A549 (cell line): Measurements from ENCODE around the gene NBL1. TPM values are rescaled to one million over a fixed set of nuclear protein-coding genes. Genes with fewer than 3 reads are reported as not detected.

ENCODE experiments used
- ATAC-seq, 2 experiments: fragments of 200-7000 bp in 1 of 2; fragments of >200 bp in 1 of 2; cut with Nextera tagmentation in 1 of 2; cut with Tn5 transposase in 1 of 2; 3 replicates each; pipeline versions ENCODE4 v1.8.0 to v1.9.1; 2018 to 2020; ENCODE audit warnings: mild to moderate bottlenecking in 1 of 2, moderate library complexity in 1 of 2
- CTCF ChIA-PET: fragments of 300-600 bp; sonication (Branson Sonifier 250); formaldehyde crosslinking; extraction: SDS; loops from one replicate; lab custom pipeline; 2021; ENCODE audit warnings: antibody characterized with exemption, inconsistent platforms; lab: Yijun Ruan, JAX
- POLR2A ChIA-PET: fragments of 350-600 bp; formaldehyde crosslinking; extraction: SDS; loops from one replicate; lab custom pipeline; 2021; ENCODE audit warnings: antibody characterized with exemption, inconsistent platforms; lab: Yijun Ruan, JAX
- DNase-seq, 2 experiments: peaks; one replicate each; pipeline versions ENCODE4 v3.0.0 to v3.0.0-alpha.2; 2011 to 2016; ENCODE audit warnings: low read depth in 1 of 2, low spot score in 1 of 2
- FAIRE-seq: peaks from 2 replicates; lab custom pipeline; 2011; peaks lifted over from hg19 to GRCh38; lab: Jason Lieb, UNC
- H3K27ac ChIP-seq, 2 experiments: fragments of >200 bp; sonication (Bioruptor Twin); formaldehyde crosslinking; 3 replicates each; pipeline ENCODE4 v1.5.1; 2016 to 2017
- H3K4me1 ChIP-seq: fragments of >200 bp; sonication (Bioruptor Twin); formaldehyde crosslinking; 3 replicates; pipeline ENCODE4 v1.6.1; 2016
- H3K4me2 ChIP-seq: fragments of >200 bp; sonication (Bioruptor Twin); formaldehyde crosslinking; 3 replicates; pipeline ENCODE4 v1.6.1; 2016
- H3K4me3 ChIP-seq: fragments of >200 bp; sonication (Bioruptor Twin); formaldehyde crosslinking; 3 replicates; pipeline ENCODE4 v1.5.1; 2016
- H3K9me3 ChIP-seq: fragments of >200 bp; sonication (Bioruptor Twin); formaldehyde crosslinking; 3 replicates; pipeline ENCODE4 v1.6.1; 2016
- ATOH8 ChIP-seq: fragments of 250-450 bp; sonication (Bioruptor Pico); IDR thresholded peaks from 2 replicates; pipeline ENCODE4 v1.5.0; 2020; ENCODE audit warnings: low read depth, mild to moderate bottlenecking, moderate library complexity
- CBX8 ChIP-seq: fragments of 200-600 bp; sonication (generic); IDR thresholded peaks from 2 replicates; pipeline ENCODE4 v1.6.1; 2016
- CHD4 ChIP-seq: fragments of 200-600 bp; sonication (generic); IDR thresholded peaks from 2 replicates; pipeline ENCODE4 v1.6.1; 2016; ENCODE audit warnings: antibody characterized with exemption, mild to moderate bottlenecking, borderline replicate concordance
- CTCF ChIP-seq: fragments of >200 bp; sonication (Bioruptor Twin); formaldehyde crosslinking; IDR thresholded peaks from 3 replicates; pipeline ENCODE4 v1.5.1; 2016
- ESRRA ChIP-seq: fragments of 150-350 bp; IDR thresholded peaks from 2 replicates; pipeline ENCODE4 v1.6.1; 2014; ENCODE audit warnings: mild to moderate bottlenecking, low read length, borderline replicate concordance
- GATA3 ChIP-seq: IDR thresholded peaks from 2 replicates; pipeline ENCODE4 v1.6.1; 2012; ENCODE audit warnings: borderline replicate concordance
- HDAC2 ChIP-seq: fragments of 200-600 bp; sonication (generic); IDR thresholded peaks from 2 replicates; pipeline ENCODE4 v1.6.1; 2016
- HEYL ChIP-seq: fragments of 250-450 bp; sonication (Bioruptor Pico); IDR thresholded peaks from 2 replicates; pipeline ENCODE4 v1.8.0; 2021; ENCODE audit warnings: mild to moderate bottlenecking, moderate library complexity
- HMGXB4 ChIP-seq: fragments of 250-450 bp; sonication (Bioruptor Pico); IDR thresholded peaks from 2 replicates; pipeline ENCODE4 v1.5.0; 2021; ENCODE audit warnings: mild to moderate bottlenecking, moderate library complexity, borderline replicate concordance
- HOXA7 ChIP-seq: fragments of 250-450 bp; sonication (Bioruptor Pico); IDR thresholded peaks from 2 replicates; pipeline ENCODE4 v1.5.0; 2020; ENCODE audit warnings: mild to moderate bottlenecking, moderate library complexity
- HOXB5 ChIP-seq: fragments of 250-450 bp; sonication (Bioruptor Pico); IDR thresholded peaks from 2 replicates; pipeline ENCODE4 v1.5.0; 2020; ENCODE audit warnings: mild to moderate bottlenecking, moderate library complexity
- KDM1A ChIP-seq: fragments of 200-600 bp; sonication (generic); IDR thresholded peaks from 2 replicates; pipeline ENCODE4 v1.6.1; 2016; ENCODE audit warnings: low read depth, mild to moderate bottlenecking
- MAZ ChIP-seq: fragments of 150-350 bp; IDR thresholded peaks from 2 replicates; pipeline ENCODE4 v1.6.1; 2014; ENCODE audit warnings: antibody characterized with exemption, low read depth, low read length, borderline replicate concordance
- MYC ChIP-seq: IDR thresholded peaks from 2 replicates; pipeline ENCODE4 v1.6.1; 2012; ENCODE audit warnings: mild to moderate bottlenecking, inconsistent platforms, low read length, improper control_type of control experiment, borderline replicate concordance
- NPAS2 ChIP-seq: fragments of 250-450 bp; sonication (Bioruptor Pico); IDR thresholded peaks from 2 replicates; pipeline ENCODE4 v1.8.0; 2022; ENCODE audit warnings: mild to moderate bottlenecking, moderate library complexity, borderline replicate concordance
- RAD21 ChIP-seq, 2 experiments: fragments of >200 bp in 1 of 2; sonication (Bioruptor Twin) in 1 of 2; formaldehyde crosslinking in 1 of 2; IDR thresholded peaks in 1 of 2; conservative IDR thresholded peaks in 1 of 2; 2 replicates in 1 of 2; 3 replicates in 1 of 2; pipeline ENCODE4 v1.6.1; 2012 to 2018; ENCODE audit warnings: inconsistent platforms in 1 of 2
- RFX5 ChIP-seq: fragments of 450-650 bp; IDR thresholded peaks from 2 replicates; pipeline ENCODE4 v1.7.1; 2014; ENCODE audit warnings: antibody characterized with exemption, mild to moderate bottlenecking, moderate library complexity
- RNF2 ChIP-seq: fragments of 200-600 bp; sonication (generic); IDR thresholded peaks from 2 replicates; pipeline ENCODE4 v1.6.1; 2016; ENCODE audit warnings: low read depth, mild to moderate bottlenecking, antibody characterized with exemption, moderate library complexity, borderline replicate concordance
- SMC3 ChIP-seq: fragments of >200 bp; sonication (Bioruptor Twin); formaldehyde crosslinking; IDR thresholded peaks from 3 replicates; pipeline ENCODE4 v1.6.1; 2018; ENCODE audit warnings: inconsistent platforms
- ZC3H11A ChIP-seq: fragments of 450-650 bp; IDR thresholded peaks from 2 replicates; pipeline ENCODE4 v1.6.1; 2014; ENCODE audit warnings: antibody characterized with exemption, mild to moderate bottlenecking
- ZFP36 ChIP-seq: fragments of 450-650 bp; IDR thresholded peaks from 2 replicates; pipeline ENCODE4 v1.6.1; 2014; ENCODE audit warnings: borderline replicate concordance; ENCODE audit not compliant: partially characterized antibody
- WGBS: methylation state at CpG from one replicate; pipeline ENCODE4 v1.1.6; 2017; ENCODE audit errors: missing lambda C conversion rate; 5-methylcytosine and 5-hydroxymethylcytosine counted together
- polyA plus RNA-seq, 4 experiments: library from polyadenylated mRNA; depleted of rRNA in 3 of 4; stranded (reverse); fragments of >200 nt; fragmentation: RNase III in 1 of 4; extraction: RNeasy Plus Mini Kit Qiagen cat#74134 plus additional on column Dnase treatment in 1 of 4; gene quantifications; 2 replicates in 3 of 4; 3 replicates in 1 of 4; pipeline ENCODE4 v1.2.3, GENCODE V29; 2011 to 2017

The NBL1 gene
- polyA plus RNA-seq, 2 of the 4 experiments (the other 2 are of a cell fraction): 16.3 to 19.0 TPM

- H3K27ac ChIP-seq: no peak overlapping the region
- H3K9me3 ChIP-seq: no peaks in the 10 kb centered on the region
- FAIRE-seq: no peak
- H3K4me3 ChIP-seq: no peak overlapping the region
- no peaks in the 10 kb centered on the region for H3K4me1 ChIP-seq
- TF ChIP-seq KDM1A: no peak
- TF ChIP-seq HOXA7 (CRISPR knock-in tag): no peak
- no peak for DNase-seq
- WGBS: 93% methylated on average over 8 of the region's 8 CpGs
- no peak overlapping the region for H3K4me2 ChIP-seq
- CTCF ChIA-PET: interaction anchor here (0.9 to 1.5 kb wide), 2 partner anchors 35 to 37 kb away, joined by 4 to 6 read pairs; no protein-coding TSS in a partner anchor
- POLR2A ChIA-PET: no interaction called here
- no peak for ATAC-seq
Observed at GRCh38 chr1:19696820-19697219, 52.7 kb downstream of the NBL1 start.

- Histone ChIP-seq H3K27ac (no peak overlapping the region), H3K4me1 (no peaks in the 10 kb centered on the region), H3K9me3 (no peaks in the 10 kb centered on the region), H3K4me2 (no peak overlapping the region), H3K4me3 (no peak overlapping the region)
- POLR2A ChIA-PET: no interaction called here
- ATAC-seq (no peak), FAIRE-seq (no peak), DNase-seq (no peak)
- CTCF ChIA-PET: interaction anchor here (1.4 kb wide), 1 partner anchor 36 kb away, joined by 4 read pairs; no protein-coding TSS in a partner anchor
- TF ChIP-seq HDAC2: no peak
- no peak for TF ChIP-seq KDM1A
- TF ChIP-seq HMGXB4 (CRISPR knock-in tag): no peak
- TF ChIP-seq ATOH8: no peak
- WGBS: 79% methylated on average over 3 of the region's 4 CpGs
Observed at GRCh38 chr1:19698181-19698580, 54.1 kb downstream of the NBL1 start.

- ChIA-PET CTCF (interaction anchor here (0.6 to 2.0 kb wide), 3 partner anchors 9 to 54 kb away, joined by 3 to 4 read pairs (median 3); no protein-coding TSS in a partner anchor), POLR2A (no interaction called here)
- Histone ChIP-seq H3K4me3 (no peak overlapping the region), H3K9me3 (no peaks in the 10 kb centered on the region), H3K4me2 (no peak overlapping the region), H3K4me1 (no peaks in the 10 kb centered on the region), H3K27ac (no peak overlapping the region)
- FAIRE-seq (no peak), DNase-seq (no peak), ATAC-seq (no peak)
- TF ChIP-seq NPAS2 (CRISPR knock-in tag): no peak
- no peak for TF ChIP-seq GATA3
- no peak for TF ChIP-seq HOXB5
- no peak for TF ChIP-seq RFX5
- TF ChIP-seq CBX8: no peak
- TF ChIP-seq ESRRA: no peak
- no peak for TF ChIP-seq CTCF
- no peak for TF ChIP-seq ZC3H11A
- no peak for TF ChIP-seq RAD21 (conservative IDR thresholded peaks at IDR 0.05 in 1 of 2, IDR thresholded peaks at IDR 0.05 in 1 of 2)
- TF ChIP-seq CHD4: no peak
- no peak for TF ChIP-seq MYC
- no peak for TF ChIP-seq RNF2
- TF ChIP-seq MAZ: no peak
- TF ChIP-seq ZFP36: no peak
- no peak for TF ChIP-seq KDM1A
- TF ChIP-seq HEYL (CRISPR knock-in tag): no peak
- no peak for TF ChIP-seq SMC3
- 90% methylated on average over 11 of the region's 14 CpGs for WGBS
Observed at GRCh38 chr1:19700079-19700777, 56.1 kb downstream of the NBL1 start.
